SK-N-SH (cell line): ENCODE measurements around the gene AP3D1.

ENCODE experiments used
- CHD2 ChIP-seq: fragments of 150-350 bp; IDR thresholded peaks from 2 replicates; pipeline ENCODE4 v1.6.1; 2018; ENCODE audit warnings: low read length; ENCODE audit not compliant: partially characterized antibody
- CTCF ChIP-seq: fragments of 200-600 bp; sonication (generic); IDR thresholded peaks from 2 replicates; pipeline ENCODE4 v1.6.1; 2017; ENCODE audit warnings: antibody characterized with exemption, mild to moderate bottlenecking, moderate library complexity
- EP300 ChIP-seq, 2 experiments: IDR thresholded peaks; 2 replicates each; pipeline versions ENCODE4 v1.4.0 to v1.6.1; 2012; ENCODE audit warnings: borderline replicate concordance in 1 of 2, low read depth in 1 of 2, low read length in 1 of 2
- EZH2phosphoT487 ChIP-seq: fragments of 200-600 bp; sonication (generic); IDR thresholded peaks from 2 replicates; pipeline ENCODE4 v1.6.1; 2017; ENCODE audit warnings: low read depth, mixed run types, mild to moderate bottlenecking, antibody characterized with exemption, moderate library complexity, borderline replicate concordance
- FOXJ3 ChIP-seq: sonication (generic); formaldehyde crosslinking; IDR thresholded peaks from 2 replicates; pipeline ENCODE4 v1.5.1; 2020; ENCODE audit warnings: mild to moderate bottlenecking, missing genetic modification reagents
- RAD21 ChIP-seq: IDR thresholded peaks from 2 replicates; pipeline ENCODE4 v1.6.1; 2012; ENCODE audit warnings: mild to moderate bottlenecking, low read length
- REST ChIP-seq: IDR thresholded peaks from 2 replicates; pipeline ENCODE4 v1.6.1; 2012; ENCODE audit warnings: mild to moderate bottlenecking, low read depth, low read length, moderate library complexity
- RXRA ChIP-seq: IDR thresholded peaks from 2 replicates; pipeline ENCODE4 v1.4.0; 2012; ENCODE audit warnings: low read depth, mild to moderate bottlenecking, borderline replicate concordance
- SMC3 ChIP-seq: IDR thresholded peaks from 2 replicates; pipeline ENCODE4 v1.6.1; 2012; ENCODE audit warnings: low read depth, low read length, improper control_type of control experiment
- TAF1 ChIP-seq: IDR thresholded peaks from 2 replicates; pipeline ENCODE4 v1.6.1; 2012; ENCODE audit warnings: low read depth, mild to moderate bottlenecking, low read length, moderate library complexity, borderline replicate concordance
- YY1 ChIP-seq: IDR thresholded peaks from 2 replicates; pipeline ENCODE4 v1.4.0; 2012; ENCODE audit warnings: low read depth, mild to moderate bottlenecking
- ZBTB33 ChIP-seq: IDR thresholded peaks from 2 replicates; pipeline ENCODE4 v1.4.0; 2012; ENCODE audit warnings: low read depth, borderline replicate concordance

GRCh38 chr19:2129022-2129421 is 22.3 kb downstream of the AP3D1 start:
- TF ChIP-seq CHD2 (no peak), EZH2phosphoT487 (no peak), TAF1 (no peak), EP300 (IDR thresholded peaks at IDR 0.05; ENCODE audit: borderline replicate concordance in 1 of 2, low read depth in 1 of 2, low read length in 1 of 2) (no peak), CTCF (no peak), RXRA (no peak), FOXJ3 (no peak), ZBTB33 (no peak), RAD21 (no peak), SMC3 (no peak), YY1 (no peak), REST (no peak)
